GM18907 (cell line): ENCODE results near the gene RALA.
A peak's percentile ranks its signal among the peaks of the same experiment; 100 is the strongest.

Experiments used
- ATAC-seq: cut with Tn5 transposase; IDR thresholded peaks from one replicate; pipeline ENCODE4 v1.9.1; 2021; ENCODE audit warnings: mild to moderate bottlenecking, moderate library complexity; ENCODE audit not compliant: unreplicated experiment

Gene RALA

DNA sequence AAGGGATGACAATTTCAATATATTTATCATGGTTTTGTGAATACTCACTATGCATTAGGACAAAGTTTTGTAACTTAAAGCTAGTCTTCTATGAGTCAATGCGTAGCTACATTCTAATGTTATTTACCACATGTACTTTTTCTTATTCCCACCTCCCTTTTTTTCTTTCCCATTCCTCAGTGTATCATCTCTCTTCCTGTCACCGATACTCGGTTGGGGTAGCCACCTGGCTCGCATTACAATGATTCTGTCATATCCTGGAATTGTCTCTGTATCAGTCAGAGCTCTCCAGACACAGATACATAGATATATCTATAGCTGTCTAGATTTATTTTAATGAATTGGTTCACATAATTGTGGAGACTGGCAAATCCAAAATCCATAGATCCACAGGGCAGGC, 9.8 kb upstream of the RALA start:
- ATAC-seq, result no peak

DNA sequence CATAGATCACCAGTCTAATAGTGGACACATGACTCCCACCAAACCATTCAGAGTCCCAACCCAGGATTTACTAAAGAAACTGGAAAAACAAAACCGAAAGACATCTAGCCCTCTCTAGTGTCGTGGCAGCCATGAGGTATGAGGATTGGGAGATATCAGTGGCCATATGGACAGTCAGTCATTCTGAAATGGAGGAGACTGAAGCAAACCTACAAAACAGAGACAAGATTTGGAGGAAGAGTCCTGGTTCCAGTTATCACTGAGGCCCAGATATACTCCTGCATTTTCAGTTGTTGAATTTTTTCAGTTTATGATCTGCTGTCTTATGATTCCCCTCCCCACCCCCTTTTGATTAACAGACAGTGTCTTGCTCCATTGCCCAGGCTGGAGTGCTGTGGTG, 9.1 kb upstream of the RALA start:
- no peak for ATAC-seq

DNA sequence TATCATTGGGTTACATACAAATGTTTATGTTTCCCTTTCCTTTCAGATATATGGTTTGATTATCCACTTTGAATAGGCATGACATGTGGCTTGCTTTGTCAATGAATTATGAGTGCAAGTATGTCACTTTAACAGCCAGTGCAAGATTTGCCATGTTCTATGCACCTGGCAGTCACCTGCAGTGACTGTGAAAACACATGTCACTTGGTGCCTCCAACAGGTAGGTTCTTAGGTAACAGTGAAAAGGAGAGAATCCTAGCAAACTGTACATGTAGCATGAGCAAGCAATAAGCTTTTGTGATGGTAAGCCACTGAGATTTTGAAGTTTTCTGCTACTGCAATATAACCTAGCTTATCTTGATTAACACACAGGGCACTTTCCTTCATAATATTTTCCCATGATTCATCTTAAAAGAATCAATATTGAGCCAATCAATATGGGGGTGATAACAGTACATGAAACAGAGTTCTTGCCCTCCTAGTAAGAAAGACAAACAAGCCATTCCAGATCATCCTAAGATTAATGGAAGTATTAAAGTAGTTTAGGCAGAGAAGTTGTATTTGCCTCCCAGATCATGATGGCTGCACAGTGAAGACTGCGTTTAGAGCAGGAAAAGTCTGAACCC, 7.9 kb upstream of the RALA start:
- no peak for ATAC-seq

DNA sequence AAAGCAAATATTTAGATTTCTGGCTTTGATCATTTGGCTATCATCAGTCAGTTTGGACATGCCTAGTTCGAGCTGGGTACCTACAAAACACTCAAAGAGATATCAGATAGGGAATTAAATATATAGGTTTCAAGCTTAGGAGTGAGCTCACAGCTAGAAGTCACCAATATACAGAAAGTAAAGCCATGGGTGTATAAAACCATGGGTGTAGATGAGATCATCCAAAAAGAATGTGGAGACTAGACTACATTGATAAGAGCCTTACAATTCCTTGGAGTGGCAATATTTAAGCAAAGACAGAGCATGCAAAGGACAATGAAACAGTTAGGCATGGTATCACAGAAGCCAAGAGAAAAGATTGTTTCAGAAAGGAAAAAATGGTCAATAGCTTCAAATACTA, 7.2 kb upstream of the RALA start:
- ATAC-seq, result no peak

DNA sequence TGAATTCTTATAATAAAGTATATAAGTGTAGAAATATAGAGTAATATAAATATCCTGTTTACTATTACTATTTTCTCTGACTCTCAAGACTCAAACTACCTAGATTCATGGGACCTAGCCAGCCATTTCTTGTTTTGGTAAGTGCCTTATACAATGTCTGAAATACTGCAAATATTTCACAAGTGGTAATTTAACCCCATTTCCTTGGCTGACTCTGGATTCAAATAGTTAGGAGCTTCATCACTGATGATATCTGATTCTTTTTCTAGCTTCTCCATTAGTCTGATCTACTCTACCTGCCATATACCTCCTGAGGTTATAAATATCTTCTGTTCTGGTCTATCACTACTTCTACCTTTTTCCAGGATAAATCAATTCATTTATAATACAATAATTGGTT, 6.4 kb upstream of the RALA start:
- no peak for ATAC-seq

DNA sequence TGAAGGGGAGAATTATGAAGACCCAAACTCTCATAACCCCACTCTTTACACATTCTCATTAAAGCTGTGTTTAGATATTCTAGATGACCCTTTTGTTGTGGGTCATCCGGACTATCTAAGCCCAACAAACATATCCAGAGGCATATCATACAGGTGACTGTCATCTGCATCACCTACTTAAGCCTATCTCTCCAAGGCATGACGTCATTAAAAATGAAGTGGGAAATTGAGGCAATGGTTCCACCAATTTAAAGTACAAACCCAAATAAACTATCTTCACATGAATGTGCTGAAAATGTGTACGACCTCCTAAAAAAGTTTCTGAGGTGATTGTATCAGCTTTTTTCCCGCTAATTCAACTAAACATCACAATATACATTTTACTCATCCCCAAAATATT, 4.5 kb upstream of the RALA start:
- no peak for ATAC-seq

DNA sequence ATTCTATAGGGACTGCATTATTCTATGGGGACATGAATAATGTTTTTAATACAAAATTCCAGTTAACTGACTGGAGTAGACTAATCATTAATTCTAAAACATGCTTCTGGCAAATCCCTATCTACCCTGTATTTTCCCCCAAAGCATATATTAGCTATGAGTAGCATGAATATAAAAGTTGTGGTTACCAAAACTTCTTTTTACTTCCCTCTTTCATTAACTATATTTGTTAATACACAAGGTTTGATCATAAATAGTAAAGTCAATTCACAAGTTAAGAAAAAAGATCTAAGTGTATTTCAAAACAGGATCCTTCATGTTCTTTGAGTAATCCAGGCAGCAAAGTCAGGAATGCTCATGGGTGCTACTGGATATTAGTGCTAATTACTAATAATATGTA, 2.9 kb upstream of the RALA start:
- no peak for ATAC-seq

DNA sequence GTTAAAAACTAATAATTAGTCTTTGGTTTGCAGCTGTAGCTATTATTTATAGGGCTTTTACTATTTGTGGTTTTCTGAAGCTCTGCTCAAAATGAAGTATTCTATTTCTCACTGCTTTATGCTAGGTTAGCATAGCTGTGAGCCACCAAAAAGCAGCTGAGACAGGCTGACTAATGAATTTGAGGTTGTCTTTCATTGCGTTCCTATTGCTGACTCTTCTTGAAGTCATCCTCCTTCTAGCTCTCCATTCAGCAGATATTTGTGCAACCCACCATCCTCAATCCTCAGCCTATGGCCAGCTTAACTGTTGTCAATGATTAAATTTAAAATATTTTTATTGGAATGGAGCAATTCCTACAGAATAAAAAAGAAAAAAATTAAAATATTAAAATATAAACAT, 2.1 kb upstream of the RALA start:
- ATAC-seq, result no peak

DNA sequence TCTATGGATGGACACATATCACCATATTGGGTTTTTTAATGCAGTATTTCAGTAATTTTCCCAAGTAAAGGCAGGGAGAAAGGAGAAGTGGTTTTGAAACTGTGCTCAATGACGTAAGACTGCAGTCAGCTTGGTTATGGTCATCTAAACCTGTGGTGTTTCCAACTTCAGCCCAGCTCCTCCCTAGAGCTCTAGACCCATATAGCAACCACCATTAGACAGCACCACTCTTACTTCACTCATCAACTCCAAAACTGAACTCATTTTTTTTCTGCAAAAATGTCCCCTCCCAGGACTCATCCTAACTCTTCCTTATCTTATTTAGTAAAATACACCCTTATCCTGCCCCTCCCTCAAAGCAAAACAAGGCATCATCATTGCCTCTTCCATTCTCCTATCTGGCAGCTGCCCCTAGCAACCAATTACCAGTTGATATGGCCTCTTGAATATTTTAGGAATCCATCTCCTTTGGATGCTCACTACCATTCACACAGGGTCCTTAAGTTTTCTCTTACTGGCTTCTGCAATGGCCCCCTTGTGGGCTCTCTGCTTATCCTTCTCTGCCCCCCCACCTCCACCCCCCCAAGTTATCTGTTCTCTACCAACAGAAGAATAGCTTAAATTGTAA, 1.5 kb upstream of the RALA start:
- no peak for ATAC-seq

DNA sequence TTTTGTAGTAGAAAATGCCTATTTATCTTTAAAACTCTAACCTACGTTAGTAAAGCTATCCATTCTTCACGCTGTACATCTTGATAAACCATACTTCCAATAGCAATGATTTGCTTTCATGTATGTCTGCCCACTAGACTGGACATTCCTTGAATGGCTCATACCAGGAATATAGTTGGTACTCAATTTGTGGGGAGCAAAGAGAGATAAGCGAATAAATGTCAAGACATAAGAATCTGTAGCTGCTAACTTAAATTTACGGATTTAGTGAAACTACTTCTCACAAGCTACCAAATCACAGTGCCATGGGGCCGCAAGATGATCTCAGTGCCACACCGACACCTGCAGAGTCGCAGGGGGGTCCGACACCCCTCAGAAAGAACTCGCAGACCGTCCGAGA, 763 bp upstream of the RALA start:
- ATAC-seq, result no peak

DNA sequence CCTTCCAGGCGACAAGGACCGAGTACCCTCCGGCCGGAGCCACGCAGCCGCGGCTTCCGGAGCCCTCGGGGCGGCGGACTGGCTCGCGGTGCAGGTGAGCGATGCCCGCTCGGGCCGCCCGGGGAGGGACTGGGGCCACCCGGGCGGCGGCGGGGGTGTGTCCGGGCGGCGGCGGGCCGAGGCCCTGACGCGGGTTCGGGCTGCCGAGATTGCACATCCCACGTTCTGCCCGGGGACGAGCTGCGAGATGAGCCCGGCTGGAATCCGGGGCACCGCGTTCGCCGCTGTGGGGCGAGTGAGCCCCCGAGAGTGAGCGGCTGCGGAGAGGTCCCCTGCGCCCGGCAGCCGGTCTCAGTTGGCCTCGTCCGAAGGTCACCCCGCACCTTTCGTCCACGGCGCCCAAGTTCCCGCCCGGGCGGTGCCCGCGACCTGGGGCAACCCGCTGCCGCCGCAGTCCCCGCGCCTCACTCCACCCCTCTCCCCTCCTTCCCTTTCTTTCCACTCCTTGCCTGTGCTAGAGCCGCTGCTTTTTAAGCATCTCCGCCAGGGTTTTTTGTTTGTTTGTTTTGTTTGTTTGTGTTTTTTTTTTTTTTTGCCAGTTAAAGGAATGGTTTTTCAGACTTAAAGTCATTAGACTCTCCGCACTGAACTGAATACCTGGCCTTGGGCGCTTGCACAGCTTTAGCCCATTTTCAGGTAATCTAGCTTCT, 515 bp downstream of the RALA start:
- ATAC-seq, result peak; percentile 55

DNA sequence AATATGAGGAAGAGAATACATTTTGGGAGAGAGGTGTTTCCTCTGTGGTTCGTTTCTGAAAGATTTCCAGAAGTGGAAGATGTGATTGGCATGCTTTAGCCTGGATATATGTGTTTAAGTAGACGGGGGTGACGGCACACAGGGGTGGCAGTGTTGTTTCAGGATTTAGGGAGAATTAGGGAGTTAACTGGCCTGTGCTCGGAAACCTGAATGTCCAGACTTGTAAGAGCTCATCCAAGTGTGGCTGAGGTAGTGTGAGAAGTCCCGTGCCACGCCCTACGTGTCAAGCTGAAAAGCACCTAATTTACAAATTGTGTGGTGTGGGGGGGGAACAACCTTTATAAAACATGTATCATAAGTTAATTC, 1.1 kb downstream of the RALA start:
- ATAC-seq, result peak; percentile 21

DNA sequence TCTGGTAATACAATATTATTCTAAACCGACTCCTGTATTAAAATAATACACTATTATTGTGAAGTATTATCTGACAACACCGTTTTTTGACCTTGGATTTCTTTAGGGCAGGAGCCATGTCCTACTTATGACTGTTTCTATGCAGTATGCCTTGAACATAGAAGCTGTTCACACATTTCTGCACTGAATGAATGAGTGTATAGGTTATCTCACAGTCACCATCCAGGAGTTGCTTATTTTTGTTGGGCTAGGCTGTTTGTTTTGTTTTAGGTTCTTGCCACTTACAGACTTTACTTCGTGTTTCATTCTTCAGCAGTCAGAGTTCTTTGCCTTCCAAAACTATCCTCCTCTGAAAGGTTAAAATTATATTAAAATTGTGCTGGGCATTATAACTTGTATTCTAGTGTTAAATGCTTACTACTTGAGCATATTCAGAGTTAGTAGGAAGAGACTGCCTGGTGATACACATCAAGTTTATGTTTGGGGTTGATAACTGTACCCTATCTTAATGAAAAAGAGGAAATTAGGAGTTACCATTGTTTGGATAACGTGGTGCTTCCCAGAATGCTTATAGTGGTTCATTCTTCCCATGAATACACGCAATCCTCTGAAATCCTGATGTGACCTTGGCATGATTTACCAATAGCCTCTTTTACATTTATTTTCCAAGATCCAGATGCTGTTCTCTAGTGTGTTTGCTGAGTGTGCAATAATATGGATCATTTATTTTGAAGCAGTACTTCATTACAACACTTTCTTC, 1.7 kb downstream of the RALA start:
- no peak for ATAC-seq

DNA sequence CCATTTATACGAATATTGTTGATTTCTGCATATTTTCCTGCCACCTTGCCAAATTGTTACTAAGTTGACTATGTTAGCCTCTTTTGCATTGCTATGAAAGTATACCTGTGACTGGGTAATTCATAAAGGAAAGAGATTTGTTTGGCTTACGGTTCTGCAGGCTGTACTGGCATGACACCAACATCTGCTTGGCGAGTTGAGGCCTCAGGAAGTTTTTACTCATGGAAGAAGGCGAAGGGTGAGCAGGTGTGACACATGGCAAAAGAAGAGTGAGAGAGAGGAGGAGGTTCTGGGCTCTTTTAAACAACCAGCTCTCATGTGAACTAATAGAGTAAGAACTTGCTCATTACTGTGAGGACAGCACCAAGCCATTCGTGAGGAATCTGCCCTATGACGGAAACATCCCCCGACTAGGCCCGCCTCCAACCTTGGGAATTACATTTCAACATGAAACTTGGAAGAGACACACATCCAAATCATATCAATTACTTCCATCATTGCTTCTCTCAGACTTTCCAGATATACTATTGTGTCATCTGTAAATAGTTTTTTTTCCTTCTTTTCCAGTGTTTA, 8.4 kb downstream of the RALA start:
- ATAC-seq, result no peak

DNA sequence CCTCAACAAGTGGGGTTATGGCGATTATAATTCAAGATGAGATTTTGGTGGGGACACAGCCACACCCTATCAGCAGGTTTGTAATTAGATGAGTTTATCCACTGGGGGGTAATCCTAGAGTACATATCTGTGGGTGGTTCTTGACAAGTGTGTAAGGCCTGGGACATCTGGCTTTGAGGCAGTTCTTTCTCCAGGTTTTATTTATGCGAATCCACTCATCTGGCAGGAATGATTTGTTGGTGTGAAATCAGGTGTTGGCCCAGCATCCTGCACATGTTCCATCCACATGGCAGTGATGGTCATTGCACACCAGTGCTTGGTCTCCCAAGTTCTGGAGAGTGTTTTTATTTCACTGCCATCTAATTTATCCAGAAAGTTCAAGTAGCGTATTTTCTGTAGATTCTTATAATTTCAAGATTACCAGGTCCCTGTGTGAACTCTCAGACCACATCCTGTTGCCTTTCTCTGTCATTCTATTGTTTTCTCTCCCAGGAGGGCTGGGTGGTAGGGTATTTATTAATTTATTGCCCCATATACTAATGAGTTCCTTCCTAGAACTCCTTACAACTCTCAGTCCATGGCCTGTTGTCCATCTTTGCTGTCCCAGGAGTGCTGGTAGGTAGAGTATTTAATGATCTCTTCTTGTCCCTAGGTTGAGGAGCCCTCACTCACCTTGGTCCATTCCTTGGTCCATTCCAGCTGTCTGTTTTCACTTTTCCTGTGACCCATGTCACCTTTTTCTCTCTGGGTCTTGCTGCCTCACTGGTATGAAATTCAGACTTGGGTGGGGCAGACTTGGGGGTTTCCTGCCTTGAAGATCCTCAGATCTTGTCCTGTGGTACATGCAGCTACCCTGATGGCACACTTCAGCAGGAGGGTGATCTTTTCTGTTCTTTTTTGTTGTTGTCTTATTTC, 10.4 kb downstream of the RALA start:
- ATAC-seq, result peak; percentile 81

DNA sequence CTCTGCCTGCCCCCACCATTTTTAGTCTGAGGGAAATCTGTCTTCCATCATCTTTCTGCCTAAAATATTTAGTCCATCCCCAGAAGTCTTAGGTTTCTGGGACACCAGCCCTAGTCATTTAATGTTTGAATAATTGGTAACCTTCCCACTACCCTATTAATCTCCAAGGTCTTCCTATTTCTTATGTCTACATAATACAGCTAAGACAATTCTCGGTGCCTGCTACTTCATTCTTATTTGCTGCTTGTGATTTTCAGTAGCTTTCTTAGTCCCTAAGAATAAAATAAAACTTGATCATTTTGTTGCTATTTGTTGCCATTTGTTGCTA, 11.1 kb downstream of the RALA start:
- ATAC-seq, result no peak

DNA sequence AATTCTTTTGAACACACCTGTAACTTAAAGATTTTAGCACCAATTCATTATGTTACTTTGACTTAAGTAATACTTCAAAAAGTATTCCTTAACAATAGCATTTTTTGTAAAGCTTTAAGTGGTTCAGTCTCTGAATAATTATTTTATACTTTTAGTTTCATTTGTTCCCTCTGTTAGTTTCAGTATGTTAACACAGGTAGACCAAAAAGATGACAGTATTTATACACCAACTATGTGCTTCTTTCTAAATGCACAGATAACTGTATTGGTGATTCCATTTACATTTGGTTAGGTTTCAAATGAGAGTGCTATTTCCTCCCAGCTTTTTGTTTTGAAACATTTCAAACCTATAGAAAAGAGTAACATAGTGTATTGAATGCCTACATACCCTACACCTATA, 14.0 kb downstream of the RALA start:
- ATAC-seq, result no peak

DNA sequence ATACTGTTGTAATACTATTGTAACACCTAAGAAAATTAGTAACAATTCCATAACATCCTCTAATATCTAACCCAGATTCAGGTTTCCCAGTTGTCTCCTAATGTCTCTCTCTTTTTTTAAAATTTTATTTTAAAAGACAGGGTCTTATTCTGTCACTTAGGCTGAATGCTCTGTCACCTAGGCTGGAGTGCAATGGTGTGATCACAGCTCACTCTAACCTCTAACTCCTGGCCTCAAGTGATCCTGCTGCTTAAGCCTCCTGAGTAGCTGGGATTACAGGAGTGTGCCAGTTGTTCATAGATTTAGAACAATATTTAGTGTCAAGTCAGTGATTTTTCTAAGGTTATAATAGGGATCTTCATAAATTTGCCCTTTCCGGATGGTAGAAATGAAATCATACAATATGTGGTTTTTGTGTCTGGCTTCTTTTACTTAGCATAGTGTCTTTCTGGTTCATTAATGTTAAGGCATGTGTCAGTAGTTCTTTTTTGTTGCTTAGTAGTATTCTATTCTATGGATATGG, 14.7 kb downstream of the RALA start:
- no peak for ATAC-seq

DNA sequence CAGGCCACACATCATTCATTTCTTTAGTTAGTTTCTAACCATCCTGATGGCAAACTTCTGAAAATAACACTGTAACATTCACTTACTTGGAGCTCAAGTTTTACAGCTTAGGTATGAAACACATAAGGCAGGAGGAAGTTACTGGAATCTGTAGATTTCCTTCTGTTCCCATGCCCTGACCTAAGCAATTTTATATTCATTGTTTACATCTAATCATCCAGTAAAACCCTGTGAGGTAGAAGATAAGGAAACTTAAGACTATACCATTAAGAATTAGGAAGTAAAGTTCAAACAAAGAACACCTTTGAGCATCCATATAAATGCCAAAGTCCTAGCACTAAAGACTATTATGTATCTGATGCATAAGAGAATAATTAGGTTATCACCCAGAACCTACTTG, 19.5 kb downstream of the RALA start:
- ATAC-seq, result no peak

DNA sequence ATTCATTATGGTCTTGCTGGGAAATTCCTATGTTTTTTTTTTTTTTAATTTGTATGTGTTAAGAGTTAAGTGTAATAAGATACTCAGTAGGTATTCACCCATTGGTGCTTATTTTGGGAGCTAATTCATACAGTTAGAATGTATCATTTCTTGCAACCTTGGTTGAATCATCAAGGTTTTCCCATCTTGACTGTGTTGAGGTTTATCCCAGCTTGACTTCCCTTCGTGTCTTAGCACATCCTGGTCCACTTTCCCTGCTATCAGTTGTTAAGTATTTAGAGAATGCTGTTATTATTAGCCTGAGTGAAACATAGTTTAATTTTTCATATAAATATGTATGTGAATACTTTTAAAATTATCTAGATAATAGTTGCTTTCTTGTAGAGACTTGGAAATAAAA, 20.8 kb downstream of the RALA start:
- ATAC-seq, result no peak
